ENCODE results near the gene SLC1A4. TPM values are rescaled to one million over a fixed set of nuclear protein-coding genes. Genes with fewer than 3 reads are reported as not detected.

Gene SLC1A4
- total and polyA plus RNA-seq, 10 of the 15 experiments (the other 5 are each of a cell fraction or from before 2014, with no cell fraction given): 10.8 to 43.2 (median 27.7) TPM

GRCh38 chr2:65020943-65021528 is 31.8 kb downstream of the SLC1A4 start:
- intact Hi-C loops (cut with micrococcal nuclease; ENCODE audit: unreplicated experiment) (no loop called here), in situ Hi-C loops (cut with MboI) (no loop called here)
- RAD21 ChIA-PET (ENCODE audit: unreplicated experiment): no interaction called here
- H2AFZ ChIP-seq (ENCODE audit: control insufficient read depth, low read depth, low read length): no peak overlapping the region
- no peak for ATAC-seq
- no peak overlapping the region for H3K27ac ChIP-seq (ENCODE audit: control insufficient read depth, insufficient read depth)
- no peak overlapping the region for H3K4me2 ChIP-seq (ENCODE audit: control insufficient read depth, insufficient read depth)
- no peaks in the 10 kb centered on the region for H3K79me2 ChIP-seq (ENCODE audit: control insufficient read depth, insufficient read depth, low read length)
- TF ChIP-seq POLR2A (IDR thresholded peaks at IDR 0.05; ENCODE audit: low read depth, low read length): 0 out of 2 replicates have a peak, but pooled peaks have one; percentile 17
- no peak for TF ChIP-seq WRNIP1 (IDR thresholded peaks at IDR 0.05; ENCODE audit: borderline replicate concordance, low read depth, low read length)
- CTCF ChIA-PET: no interaction called here
- H3K9ac ChIP-seq (ENCODE audit: control insufficient read depth, insufficient read depth, low read length): no peak overlapping the region
- H3K9me3 ChIP-seq (replicated peaks; ENCODE audit: control insufficient read depth, insufficient read depth, low read length): no peaks in the 10 kb centered on the region
- H3K36me3 ChIP-seq (ENCODE audit: control insufficient read depth in 2 of 2, insufficient read depth in 2 of 2, low read length in 1 of 2): peaks cover 30 to 39% of the 10 kb centered on the region in 2 experiments
- H4K20me1 ChIP-seq (ENCODE audit: control insufficient read depth, insufficient read depth): no peaks in the 10 kb centered on the region
- BruUV-seq (replicated peaks): no TSS peak
- no peak for DNase-seq (ENCODE audit: low read depth, low spot score)
- POLR2A ChIA-PET: no interaction called here
- no peak overlapping the region for H3K4me3 ChIP-seq
- H3K4me1 ChIP-seq (ENCODE audit: control insufficient read depth, insufficient read depth, low read length): peaks cover 19% of the 10 kb centered on the region
- WGBS (ENCODE audit: insufficient coverage, insufficient replicate concordance, low lambda C conversion rate, missing lambda C conversion rate): over 99% methylated on average over 11 of the region's 11 CpGs
- SMC1A ChIA-PET (ENCODE audit: uncharacterized antibody, unreplicated experiment): interaction anchor here (0.6 to 1.5 kb wide), 2 partner anchors 10 to 673 kb away, joined by 3 read pairs; no protein-coding TSS in a partner anchor
- no peaks in the 10 kb centered on the region for H3K27me3 ChIP-seq (replicated peaks in 1 of 2; ENCODE audit: control insufficient read depth in 2 of 2, insufficient read depth in 2 of 2, low read length in 1 of 2)
- FAIRE-seq: no peak

- ChIA-PET SMC1A (ENCODE audit: uncharacterized antibody, unreplicated experiment) (interaction anchor here (1.5 kb wide), 1 partner anchor 10 kb away, joined by 3 read pairs; no protein-coding TSS in a partner anchor), POLR2A (interaction anchor here (1.5 kb wide), 1 partner anchor 29 kb away, joined by 3 read pairs; no protein-coding TSS in a partner anchor), RAD21 (ENCODE audit: unreplicated experiment) (no interaction called here), CTCF (interaction anchor here (0.5 kb wide), 1 partner anchor 444 kb away, joined by 4 read pairs; no protein-coding TSS in a partner anchor)
- Histone ChIP-seq H3K9ac (ENCODE audit: control insufficient read depth, insufficient read depth, low read length) (no peak overlapping the region), H3K27me3 (replicated peaks in 1 of 2; ENCODE audit: control insufficient read depth in 2 of 2, insufficient read depth in 2 of 2, low read length in 1 of 2) (no peaks in the 10 kb centered on the region), H3K36me3 (ENCODE audit: control insufficient read depth in 2 of 2, insufficient read depth in 2 of 2, low read length in 1 of 2) (peaks cover 28 to 35% of the 10 kb centered on the region in 2 experiments), H3K4me2 (ENCODE audit: control insufficient read depth, insufficient read depth) (no peak overlapping the region), H3K27ac (ENCODE audit: control insufficient read depth, insufficient read depth) (no peak overlapping the region), H3K4me3 (no peak overlapping the region), H3K79me2 (ENCODE audit: control insufficient read depth, insufficient read depth, low read length) (no peaks in the 10 kb centered on the region), H4K20me1 (ENCODE audit: control insufficient read depth, insufficient read depth) (no peaks in the 10 kb centered on the region), H3K9me3 (replicated peaks; ENCODE audit: control insufficient read depth, insufficient read depth, low read length) (no peaks in the 10 kb centered on the region), H2AFZ (ENCODE audit: control insufficient read depth, low read depth, low read length) (no peak overlapping the region), H3K4me1 (ENCODE audit: control insufficient read depth, insufficient read depth, low read length) (peaks cover 19% of the 10 kb centered on the region)
- FAIRE-seq (no peak), ATAC-seq (no peak), DNase-seq (ENCODE audit: low read depth, low spot score) (no peak)
- BruUV-seq (replicated peaks): TSS peak; percentile 43
- WGBS (ENCODE audit: insufficient coverage, insufficient replicate concordance, low lambda C conversion rate, missing lambda C conversion rate): 100% methylated on average over 4 of the region's 4 CpGs
- intact Hi-C loops (cut with micrococcal nuclease; ENCODE audit: unreplicated experiment): no loop called here
- in situ Hi-C loops (cut with MboI): no loop called here
- TF ChIP-seq DPF2 (IDR thresholded peaks at IDR 0.05): no peak
- no peak for TF ChIP-seq IRF3 (IDR thresholded peaks at IDR 0.05)
- no peak for TF ChIP-seq MTA3 (IDR thresholded peaks at IDR 0.05; ENCODE audit: borderline replicate concordance, low read length)
- no peak for TF ChIP-seq USF1 (IDR thresholded peaks at IDR 0.05; ENCODE audit: borderline replicate concordance, extremely low read length, insufficient read depth, low read depth, low read length)
- no peak for TF ChIP-seq ZNF274 (IDR thresholded peaks at IDR 0.05; ENCODE audit: insufficient read depth, insufficient read length)
- TF ChIP-seq POU2F2 (IDR thresholded peaks at IDR 0.05; ENCODE audit: borderline replicate concordance, low read depth, low read length): no peak
- no peak for TF ChIP-seq BRCA1 (IDR thresholded peaks at IDR 0.05; ENCODE audit: low read depth, low read length)
- no peak for TF ChIP-seq ZBTB4 (CRISPR knock-in tag; IDR thresholded peaks at IDR 0.05)
- no peak for TF ChIP-seq RBBP5 (conservative IDR thresholded peaks at IDR 0.05)
- TF ChIP-seq POLR2AphosphoS2 (IDR thresholded peaks at IDR 0.05; ENCODE audit: low read depth, low read length): no peak
- TF ChIP-seq FOXM1 (IDR thresholded peaks at IDR 0.05; ENCODE audit: low read depth, low read length): no peak
These were observed 32.5 kb downstream of the SLC1A4 start for GRCh38 chr2:65021709-65022108.

Data from GM12878 (cell line).